Hepatocyte (in vitro differentiated cells): ENCODE data around the gene EIF4E3. TPM values are rescaled to one million over a fixed set of nuclear protein-coding genes. Genes with fewer than 3 reads are reported as not detected.

Experiments
- DNase-seq: peaks from one replicate; pipeline ENCODE4 v3.0.0-alpha.2; 2016; ENCODE audit warnings: low spot score
- H2AFZ ChIP-seq: fragments of 200-600 bp; sonication (generic); 2 replicates; pipeline ENCODE4 v1.6.0; 2016; ENCODE audit warnings: antibody characterized with exemption, mild to moderate bottlenecking
- H3K27ac ChIP-seq: fragments of 200-600 bp; sonication (generic); 2 replicates; pipeline ENCODE4 v1.5.1; 2016; ENCODE audit warnings: mild to moderate bottlenecking
- H3K27me3 ChIP-seq: fragments of 200-600 bp; sonication (generic); 2 replicates; pipeline ENCODE4 v1.6.1; 2016
- H3K36me3 ChIP-seq: fragments of 200-600 bp; sonication (generic); replicated peaks from 2 replicates; pipeline ENCODE4 v1.5.1; 2016; ENCODE audit warnings: low read depth; ENCODE audit not compliant: insufficient read depth
- H3K4me1 ChIP-seq: fragments of 200-600 bp; sonication (generic); 2 replicates; pipeline ENCODE4 v1.5.1; 2016; ENCODE audit warnings: mild to moderate bottlenecking, moderate library complexity; ENCODE audit not compliant: insufficient read depth
- H3K4me2 ChIP-seq: fragments of 200-600 bp; sonication (generic); 2 replicates; pipeline ENCODE4 v1.6.0; 2016
- H3K4me3 ChIP-seq: fragments of 200-600 bp; sonication (generic); 2 replicates; pipeline ENCODE4 v1.5.1; 2016; ENCODE audit warnings: mild to moderate bottlenecking
- H3K79me2 ChIP-seq: fragments of 200-600 bp; sonication (generic); 2 replicates; pipeline ENCODE4 v1.6.0; 2017; ENCODE audit warnings: mild to moderate bottlenecking
- H3K9me2 ChIP-seq: fragments of 200-600 bp; sonication (generic); replicated peaks from 2 replicates; pipeline ENCODE4 v1.6.0; 2017; ENCODE audit warnings: mild to moderate bottlenecking; ENCODE audit not compliant: insufficient read depth
- H3K9me3 ChIP-seq: fragments of 200-600 bp; sonication (generic); 2 replicates; pipeline ENCODE4 v1.5.1; 2016; ENCODE audit warnings: low read depth, mild to moderate bottlenecking
- H4K20me1 ChIP-seq: fragments of 200-600 bp; sonication (generic); 2 replicates; pipeline ENCODE4 v1.6.0; 2016; ENCODE audit warnings: mild to moderate bottlenecking; ENCODE audit not compliant: insufficient read depth, poor library complexity, severe bottlenecking
- EZH2 ChIP-seq: fragments of 200-600 bp; sonication (generic); IDR thresholded peaks from 2 replicates; pipeline ENCODE4 v1.6.1; 2016; ENCODE audit warnings: antibody characterized with exemption, mild to moderate bottlenecking, borderline replicate concordance
- EZH2phosphoT487 ChIP-seq: fragments of 200-600 bp; sonication (generic); IDR thresholded peaks from one replicate; pipeline ENCODE4 v1.6.1; 2018; ENCODE audit warnings: antibody characterized with exemption, mild to moderate bottlenecking, low read depth, moderate library complexity; ENCODE audit not compliant: unreplicated experiment, severe bottlenecking
- WGBS: methylation state at CpG from one replicate; pipeline ENCODE4 v1.1.6; 2016; ENCODE audit warnings: low lambda C conversion rate; ENCODE audit errors: missing lambda C conversion rate; 5-methylcytosine and 5-hydroxymethylcytosine counted together
- polyA plus RNA-seq: library from polyadenylated mRNA; unstranded; fragments of >200 nt; fragmentation: Nextera tagmentation; extraction: Ambion mirVana; gene quantifications from 2 replicates; pipeline ENCODE4 v1.2.1, GENCODE V29; 2016
- total RNA-seq: library from RNA; depleted of rRNA; stranded (reverse); fragments of >200 nt; gene quantifications from 2 replicates; pipeline ENCODE4 v1.2.3, GENCODE V29; 2014
- TF ChIP-seq, protein P1 (sequence below): fragments of 200-600 bp; sonication (generic); IDR thresholded peaks from 2 replicates; pipeline ENCODE4 v1.5.1; 2016; ENCODE audit warnings: antibody characterized with exemption, mild to moderate bottlenecking; ENCODE audit not compliant: poor library complexity

The EIF4E3 gene
- total and polyA plus RNA-seq, 2 experiments from 2014 or later = 4.1 to 7.4 TPM

DNA sequence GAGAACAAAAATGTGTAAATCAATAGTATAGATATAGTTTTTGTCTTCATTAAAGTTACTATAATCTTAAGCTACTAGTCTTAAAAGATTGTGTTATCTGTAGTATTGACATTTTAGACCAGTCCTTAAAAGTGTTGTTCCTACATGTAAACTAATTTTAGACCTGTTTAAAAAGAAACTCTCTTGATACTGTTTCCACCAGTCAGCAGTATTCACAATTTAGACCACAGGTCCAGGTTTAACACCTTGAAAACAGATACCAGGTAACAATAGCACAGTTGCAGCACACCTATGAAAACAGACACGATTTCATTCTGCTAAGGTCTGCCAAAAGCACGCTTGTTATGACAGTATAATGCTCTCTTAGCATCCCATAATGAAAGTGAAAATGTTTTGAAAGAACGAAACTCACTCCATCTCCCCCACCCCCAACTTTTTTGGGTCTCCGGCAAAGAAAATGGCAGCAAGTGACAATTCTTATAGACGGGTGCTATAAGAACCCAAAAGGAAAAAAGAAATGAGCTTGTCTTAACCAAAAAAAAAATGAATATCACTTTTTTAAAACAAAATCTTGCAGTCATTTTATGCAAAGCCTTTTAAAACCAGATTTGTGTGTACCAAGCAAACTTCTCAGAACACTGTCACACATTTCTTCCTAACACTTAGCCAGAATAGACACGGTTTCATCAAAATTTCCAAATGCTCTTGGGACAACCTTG is 1.6 kb downstream of the EIF4E3 start:
- H3K27me3 ChIP-seq = peaks cover 25% of the 10 kb centered on the region
- no peak overlapping the region for H3K27ac ChIP-seq
- no peaks in the 10 kb centered on the region for H3K9me2 ChIP-seq
- WGBS = 75% methylated on average over 6 of the region's 6 CpGs
- H3K36me3 ChIP-seq = no peaks in the 10 kb centered on the region
- TF ChIP-seq EZH2phosphoT487 = no peak
- no peak for TF ChIP-seq EZH2
- TF ChIP-seq, protein P1, sequence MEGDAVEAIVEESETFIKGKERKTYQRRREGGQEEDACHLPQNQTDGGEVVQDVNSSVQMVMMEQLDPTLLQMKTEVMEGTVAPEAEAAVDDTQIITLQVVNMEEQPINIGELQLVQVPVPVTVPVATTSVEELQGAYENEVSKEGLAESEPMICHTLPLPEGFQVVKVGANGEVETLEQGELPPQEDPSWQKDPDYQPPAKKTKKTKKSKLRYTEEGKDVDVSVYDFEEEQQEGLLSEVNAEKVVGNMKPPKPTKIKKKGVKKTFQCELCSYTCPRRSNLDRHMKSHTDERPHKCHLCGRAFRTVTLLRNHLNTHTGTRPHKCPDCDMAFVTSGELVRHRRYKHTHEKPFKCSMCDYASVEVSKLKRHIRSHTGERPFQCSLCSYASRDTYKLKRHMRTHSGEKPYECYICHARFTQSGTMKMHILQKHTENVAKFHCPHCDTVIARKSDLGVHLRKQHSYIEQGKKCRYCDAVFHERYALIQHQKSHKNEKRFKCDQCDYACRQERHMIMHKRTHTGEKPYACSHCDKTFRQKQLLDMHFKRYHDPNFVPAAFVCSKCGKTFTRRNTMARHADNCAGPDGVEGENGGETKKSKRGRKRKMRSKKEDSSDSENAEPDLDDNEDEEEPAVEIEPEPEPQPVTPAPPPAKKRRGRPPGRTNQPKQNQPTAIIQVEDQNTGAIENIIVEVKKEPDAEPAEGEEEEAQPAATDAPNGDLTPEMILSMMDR = no peak
- H4K20me1 ChIP-seq = no peaks in the 10 kb centered on the region
- no peaks in the 10 kb centered on the region for H3K79me2 ChIP-seq
- H3K4me3 ChIP-seq = peak overlapping the region; percentile 83
- H3K4me2 ChIP-seq = peak overlapping the region; percentile 91
- no peak overlapping the region for H2AFZ ChIP-seq
- H3K4me1 ChIP-seq = peaks cover 6% of the 10 kb centered on the region
- no peaks in the 10 kb centered on the region for H3K9me3 ChIP-seq
- no peak for DNase-seq

DNA sequence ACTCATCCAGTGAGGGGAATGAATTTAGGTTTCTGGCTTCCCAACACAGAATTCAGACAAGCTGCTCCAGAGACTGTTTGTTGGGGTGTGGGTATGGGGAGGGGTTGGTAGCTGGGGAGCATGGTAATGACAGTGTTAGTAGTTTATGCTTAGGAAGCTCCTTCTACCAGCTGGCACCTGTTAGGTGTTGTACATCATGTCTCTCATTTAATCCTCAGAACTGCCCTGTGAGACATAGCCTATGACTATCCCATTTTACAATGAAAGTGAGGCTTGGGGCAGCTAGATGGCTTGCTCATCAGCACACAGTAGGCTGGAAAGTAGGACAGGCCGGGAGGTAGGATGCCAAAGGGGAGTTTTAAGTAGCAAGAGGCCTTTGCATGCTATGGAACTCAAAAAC is 2.5 kb downstream of the EIF4E3 start:
- H3K4me3 ChIP-seq = no peak overlapping the region
- no peak for DNase-seq
- no peaks in the 10 kb centered on the region for H3K79me2 ChIP-seq
- H3K36me3 ChIP-seq = no peaks in the 10 kb centered on the region
- TF ChIP-seq EZH2 = no peak
- TF ChIP-seq, protein P1 = no peak
- TF ChIP-seq EZH2phosphoT487 = no peak
- H3K9me2 ChIP-seq = no peaks in the 10 kb centered on the region
- no peak overlapping the region for H3K4me2 ChIP-seq
- peaks cover 25% of the 10 kb centered on the region for H3K27me3 ChIP-seq
- no peak overlapping the region for H2AFZ ChIP-seq
- H3K9me3 ChIP-seq = no peaks in the 10 kb centered on the region
- H4K20me1 ChIP-seq = no peaks in the 10 kb centered on the region
- H3K4me1 ChIP-seq = peaks cover 6% of the 10 kb centered on the region
- 83% methylated on average over 1 of the region's 1 CpG for WGBS
- no peak overlapping the region for H3K27ac ChIP-seq

DNA sequence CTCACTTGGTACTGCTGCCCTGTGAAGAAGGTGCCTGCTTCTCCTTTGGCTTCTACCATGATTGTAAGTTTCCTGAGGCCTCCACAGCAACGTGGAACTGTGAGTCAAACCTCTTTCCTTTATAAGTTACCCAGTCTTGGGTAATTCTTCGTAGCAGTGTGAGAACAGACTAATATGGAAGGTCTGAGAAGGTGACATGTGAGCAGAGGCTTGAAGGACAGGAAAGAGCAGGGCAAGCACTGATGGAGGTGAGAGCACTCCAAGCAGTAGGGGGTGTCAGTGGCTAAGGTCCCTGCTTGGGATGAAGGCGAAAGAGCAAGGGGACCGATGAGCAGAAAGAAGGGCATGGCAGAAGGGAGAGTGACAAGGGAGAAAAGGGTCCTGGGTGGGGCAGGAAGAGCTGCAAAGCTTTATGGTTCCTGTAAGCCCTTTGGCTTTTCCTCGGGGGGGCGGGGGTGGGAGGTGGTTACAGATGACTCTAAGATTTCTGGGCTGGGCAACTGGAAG is 3.5 kb downstream of the EIF4E3 start:
- Histone ChIP-seq H3K36me3 (no peaks in the 10 kb centered on the region), H3K79me2 (no peaks in the 10 kb centered on the region), H3K4me1 (peaks cover 6% of the 10 kb centered on the region), H3K27me3 (peaks cover 21% of the 10 kb centered on the region), H3K4me3 (no peak overlapping the region), H3K9me3 (no peaks in the 10 kb centered on the region), H3K27ac (no peak overlapping the region), H4K20me1 (no peaks in the 10 kb centered on the region), H3K9me2 (no peaks in the 10 kb centered on the region), H2AFZ (no peak overlapping the region), H3K4me2 (no peak overlapping the region)
- TF ChIP-seq EZH2 = no peak
- TF ChIP-seq, protein P1 = no peak
- TF ChIP-seq EZH2phosphoT487 = no peak
- 87% methylated on average over 6 of the region's 6 CpGs for WGBS
- DNase-seq = no peak
